ENCODE measurements around the gene DUSP22.

DUSP22 gene

GRCh38 chr6:380234-381218, 88.2 kb downstream of the DUSP22 start:
- no peak overlapping the region for H3K27ac ChIP-seq (ENCODE audit: low read depth, low read length)
- no peaks in the 10 kb centered on the region for H3K27me3 ChIP-seq (ENCODE audit: control insufficient read depth, insufficient read depth, low read length)
- H3K9me3 ChIP-seq (ENCODE audit: control insufficient read depth, insufficient read depth, low read length), result peaks cover 58% of the 10 kb centered on the region
- no peaks in the 10 kb centered on the region for H3K36me3 ChIP-seq (ENCODE audit: control insufficient read depth, insufficient read depth, low read length)
- no peak overlapping the region for H3K4me3 ChIP-seq (ENCODE audit: low read depth, low read length)
- no peaks in the 10 kb centered on the region for H3K4me1 ChIP-seq (ENCODE audit: control insufficient read depth, insufficient read depth, low read length)
- H3K9ac ChIP-seq (ENCODE audit: low read depth, low read length), result no peak overlapping the region

DNA sequence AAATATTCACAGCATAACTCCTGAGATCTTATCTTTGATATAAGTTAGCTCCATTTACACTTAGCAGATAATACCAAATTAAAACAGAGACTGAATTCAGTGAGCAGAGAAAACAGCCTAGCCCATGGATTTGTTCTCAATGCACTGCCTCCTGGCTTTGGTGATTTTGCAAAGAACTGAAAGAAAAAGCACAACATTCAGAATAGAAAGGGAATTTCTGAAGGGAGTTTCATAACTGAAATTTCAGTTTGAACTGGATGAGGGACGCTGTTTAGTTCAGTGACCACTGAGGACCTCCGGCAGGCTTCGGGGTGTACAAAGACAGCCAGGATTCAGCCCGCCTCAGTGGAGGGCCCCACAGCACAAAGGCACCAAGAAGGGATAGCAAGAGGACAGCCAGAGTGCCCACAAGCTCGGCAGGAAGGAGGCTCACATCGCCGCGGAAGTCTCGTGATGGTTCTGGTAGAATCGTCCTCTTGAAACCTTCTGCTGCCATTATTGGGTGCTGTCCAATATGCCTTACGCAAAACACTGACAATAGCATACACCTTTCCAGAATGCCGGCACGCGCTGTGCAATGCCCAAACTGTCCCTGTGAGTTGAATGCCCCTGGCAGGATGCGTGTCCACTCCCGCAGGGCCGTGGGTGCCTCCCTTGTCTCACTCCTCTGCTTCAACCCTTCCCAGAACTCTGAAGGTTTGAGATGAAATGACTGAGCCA, 89.6 kb downstream of the DUSP22 start:
- H3K9ac ChIP-seq (ENCODE audit: low read depth, low read length), result no peak overlapping the region
- no peak overlapping the region for H3K27ac ChIP-seq (ENCODE audit: low read depth, low read length)
- no peaks in the 10 kb centered on the region for H3K4me1 ChIP-seq (ENCODE audit: control insufficient read depth, insufficient read depth, low read length)
- H3K4me3 ChIP-seq (ENCODE audit: low read depth, low read length), result no peak overlapping the region
- no peaks in the 10 kb centered on the region for H3K36me3 ChIP-seq (ENCODE audit: control insufficient read depth, insufficient read depth, low read length)
- peaks cover 51% of the 10 kb centered on the region for H3K9me3 ChIP-seq (ENCODE audit: control insufficient read depth, insufficient read depth, low read length)
- H3K27me3 ChIP-seq (ENCODE audit: control insufficient read depth, insufficient read depth, low read length), result no peaks in the 10 kb centered on the region

GRCh38 chr6:382883-383810, 90.9 kb downstream of the DUSP22 start:
- Histone ChIP-seq H3K4me1 (ENCODE audit: control insufficient read depth, insufficient read depth, low read length) (no peaks in the 10 kb centered on the region), H3K27ac (ENCODE audit: low read depth, low read length) (no peak overlapping the region), H3K4me3 (ENCODE audit: low read depth, low read length) (no peak overlapping the region), H3K36me3 (ENCODE audit: control insufficient read depth, insufficient read depth, low read length) (no peaks in the 10 kb centered on the region), H3K9me3 (ENCODE audit: control insufficient read depth, insufficient read depth, low read length) (peaks cover 40% of the 10 kb centered on the region), H3K9ac (ENCODE audit: low read depth, low read length) (no peak overlapping the region), H3K27me3 (ENCODE audit: control insufficient read depth, insufficient read depth, low read length) (peaks cover 7% of the 10 kb centered on the region)

- Histone ChIP-seq H3K27me3 (ENCODE audit: control insufficient read depth, insufficient read depth, low read length) (peaks cover 14% of the 10 kb centered on the region), H3K9me3 (ENCODE audit: control insufficient read depth, insufficient read depth, low read length) (peaks cover 33% of the 10 kb centered on the region), H3K36me3 (ENCODE audit: control insufficient read depth, insufficient read depth, low read length) (no peaks in the 10 kb centered on the region), H3K4me1 (ENCODE audit: control insufficient read depth, insufficient read depth, low read length) (no peaks in the 10 kb centered on the region), H3K4me3 (ENCODE audit: low read depth, low read length) (no peak overlapping the region), H3K9ac (ENCODE audit: low read depth, low read length) (no peak overlapping the region), H3K27ac (ENCODE audit: low read depth, low read length) (no peak overlapping the region)
Observed at GRCh38 chr6:383856-384255, 91.6 kb downstream of the DUSP22 start.

GRCh38 chr6:384898-385297, 92.6 kb downstream of the DUSP22 start:
- Histone ChIP-seq H3K27me3 (ENCODE audit: control insufficient read depth, insufficient read depth, low read length) (peaks cover 25% of the 10 kb centered on the region), H3K4me3 (ENCODE audit: low read depth, low read length) (no peak overlapping the region), H3K9me3 (ENCODE audit: control insufficient read depth, insufficient read depth, low read length) (peaks cover 23% of the 10 kb centered on the region), H3K27ac (ENCODE audit: low read depth, low read length) (no peak overlapping the region), H3K4me1 (ENCODE audit: control insufficient read depth, insufficient read depth, low read length) (no peaks in the 10 kb centered on the region), H3K36me3 (ENCODE audit: control insufficient read depth, insufficient read depth, low read length) (no peaks in the 10 kb centered on the region), H3K9ac (ENCODE audit: low read depth, low read length) (no peak overlapping the region)

DNA sequence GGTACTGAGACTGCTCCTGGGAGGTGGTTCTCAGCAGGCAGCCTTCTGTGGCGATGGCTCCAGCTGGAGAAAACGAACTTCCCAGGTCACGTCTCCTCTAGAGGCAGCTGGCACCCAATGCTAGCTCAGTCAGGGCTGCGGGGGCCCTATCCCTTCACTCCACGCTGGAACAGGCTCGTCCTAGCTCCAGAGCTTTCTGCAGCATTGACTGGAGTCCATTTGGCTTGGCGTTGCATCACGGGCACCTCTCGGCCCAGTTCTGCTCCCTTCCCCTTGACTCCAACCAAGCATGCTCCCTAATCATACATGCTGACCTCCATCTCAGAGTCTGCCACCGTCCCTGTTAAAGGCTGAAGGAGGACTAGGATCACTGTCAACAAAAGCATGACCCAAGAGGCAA, 93.3 kb downstream of the DUSP22 start:
- Histone ChIP-seq H3K9me3 (ENCODE audit: control insufficient read depth, insufficient read depth, low read length) (peaks cover 16% of the 10 kb centered on the region), H3K27ac (ENCODE audit: low read depth, low read length) (no peak overlapping the region), H3K4me3 (ENCODE audit: low read depth, low read length) (no peak overlapping the region), H3K9ac (ENCODE audit: low read depth, low read length) (no peak overlapping the region), H3K36me3 (ENCODE audit: control insufficient read depth, insufficient read depth, low read length) (no peaks in the 10 kb centered on the region), H3K27me3 (ENCODE audit: control insufficient read depth, insufficient read depth, low read length) (peaks cover 32% of the 10 kb centered on the region), H3K4me1 (ENCODE audit: control insufficient read depth, insufficient read depth, low read length) (no peaks in the 10 kb centered on the region)

GRCh38 chr6:386688-387266, 94.5 kb downstream of the DUSP22 start:
- no peaks in the 10 kb centered on the region for H3K4me1 ChIP-seq (ENCODE audit: control insufficient read depth, insufficient read depth, low read length)
- peaks cover 4% of the 10 kb centered on the region for H3K9me3 ChIP-seq (ENCODE audit: control insufficient read depth, insufficient read depth, low read length)
- no peaks in the 10 kb centered on the region for H3K36me3 ChIP-seq (ENCODE audit: control insufficient read depth, insufficient read depth, low read length)
- H3K27ac ChIP-seq (ENCODE audit: low read depth, low read length), result no peak overlapping the region
- peaks cover 42% of the 10 kb centered on the region for H3K27me3 ChIP-seq (ENCODE audit: control insufficient read depth, insufficient read depth, low read length)
- no peak overlapping the region for H3K9ac ChIP-seq (ENCODE audit: low read depth, low read length)
- no peak overlapping the region for H3K4me3 ChIP-seq (ENCODE audit: low read depth, low read length)

- Histone ChIP-seq H3K27ac (ENCODE audit: low read depth, low read length) (no peak overlapping the region), H3K9ac (ENCODE audit: low read depth, low read length) (no peak overlapping the region), H3K4me3 (ENCODE audit: low read depth, low read length) (no peak overlapping the region), H3K27me3 (ENCODE audit: control insufficient read depth, insufficient read depth, low read length) (peaks cover 47% of the 10 kb centered on the region), H3K36me3 (ENCODE audit: control insufficient read depth, insufficient read depth, low read length) (no peaks in the 10 kb centered on the region), H3K9me3 (ENCODE audit: control insufficient read depth, insufficient read depth, low read length) (no peaks in the 10 kb centered on the region), H3K4me1 (ENCODE audit: control insufficient read depth, insufficient read depth, low read length) (no peaks in the 10 kb centered on the region)
Observed at GRCh38 chr6:387293-387741, 95.0 kb downstream of the DUSP22 start.

DNA sequence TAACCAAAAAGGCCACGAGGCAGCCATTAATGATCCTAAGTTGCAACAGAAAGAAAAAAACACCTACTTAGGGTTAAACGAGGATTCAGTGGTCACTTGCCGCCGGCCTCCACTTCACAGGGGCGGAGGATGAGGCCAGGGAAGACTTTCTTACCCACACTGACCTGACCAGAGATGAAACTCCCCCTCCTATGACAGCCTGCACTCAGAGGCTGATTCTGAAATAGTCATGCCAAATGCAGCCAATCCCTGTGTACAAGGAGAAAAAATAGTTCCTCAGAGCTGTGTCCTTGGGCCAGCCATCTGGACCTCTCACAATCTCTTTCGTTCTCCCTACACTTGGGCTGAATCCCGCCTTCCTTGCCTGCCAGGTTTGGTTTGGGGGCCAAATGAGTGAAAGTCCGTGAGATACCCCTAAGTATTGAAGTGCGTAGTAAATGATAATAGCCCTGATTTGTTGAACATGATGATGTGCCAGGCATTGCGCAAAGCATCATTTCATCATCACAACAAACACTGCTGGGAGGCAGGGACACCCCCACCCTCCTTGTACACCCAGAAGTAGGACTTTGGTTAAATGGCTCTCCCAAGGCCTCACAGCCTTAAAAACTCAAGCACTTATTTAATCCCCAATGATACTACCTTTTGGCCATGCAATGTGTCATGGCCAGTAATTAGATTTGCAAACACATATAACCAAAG, 96.1 kb downstream of the DUSP22 start:
- Histone ChIP-seq H3K4me3 (ENCODE audit: low read depth, low read length) (no peak overlapping the region), H3K4me1 (ENCODE audit: control insufficient read depth, insufficient read depth, low read length) (no peaks in the 10 kb centered on the region), H3K27ac (ENCODE audit: low read depth, low read length) (no peak overlapping the region), H3K27me3 (ENCODE audit: control insufficient read depth, insufficient read depth, low read length) (peaks cover 57% of the 10 kb centered on the region), H3K9me3 (ENCODE audit: control insufficient read depth, insufficient read depth, low read length) (no peaks in the 10 kb centered on the region), H3K36me3 (ENCODE audit: control insufficient read depth, insufficient read depth, low read length) (no peaks in the 10 kb centered on the region), H3K9ac (ENCODE audit: low read depth, low read length) (no peak overlapping the region)

DNA sequence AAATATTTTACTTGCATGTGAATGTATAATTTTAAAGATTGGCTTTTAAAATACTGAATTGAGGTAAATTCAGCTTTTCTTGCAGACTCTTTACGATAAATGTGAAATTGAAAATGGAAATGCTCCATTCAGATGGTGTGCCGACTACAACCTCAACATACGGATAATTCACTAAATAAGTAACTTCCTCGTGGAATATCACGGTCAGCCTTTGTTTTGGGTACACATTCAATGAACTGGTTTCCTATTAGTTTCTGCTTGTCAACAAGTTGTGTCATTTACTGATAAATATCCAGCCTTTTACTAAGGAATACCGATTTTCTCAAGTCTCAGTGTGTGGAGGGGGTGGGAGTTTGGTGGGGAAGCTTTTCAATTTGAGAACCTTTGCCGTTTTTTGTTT, 96.9 kb downstream of the DUSP22 start:
- Histone ChIP-seq H3K9ac (ENCODE audit: low read depth, low read length) (no peak overlapping the region), H3K4me3 (ENCODE audit: low read depth, low read length) (no peak overlapping the region), H3K27me3 (ENCODE audit: control insufficient read depth, insufficient read depth, low read length) (peaks cover 65% of the 10 kb centered on the region), H3K27ac (ENCODE audit: low read depth, low read length) (no peak overlapping the region), H3K4me1 (ENCODE audit: control insufficient read depth, insufficient read depth, low read length) (peaks cover 6% of the 10 kb centered on the region), H3K9me3 (ENCODE audit: control insufficient read depth, insufficient read depth, low read length) (no peaks in the 10 kb centered on the region), H3K36me3 (ENCODE audit: control insufficient read depth, insufficient read depth, low read length) (no peaks in the 10 kb centered on the region)

Measured in HUES48 (cell line).